SK-N-SH (cell line): ENCODE results near the gene MEPCE.
"Not testable (repeated sequence)": the region's sequence is repeated elsewhere in the genome, so short reads cannot be mapped to it uniquely, and the experiment has no call there.

Experiments
- GATA2 ChIP-seq: sonication (generic); formaldehyde crosslinking; IDR thresholded peaks from 2 replicates; pipeline ENCODE4 v1.5.0; 2020; ENCODE audit warnings: mild to moderate bottlenecking, missing genetic modification reagents
- MAX ChIP-seq: IDR thresholded peaks from 2 replicates; pipeline ENCODE4 v1.4.0; 2012; ENCODE audit warnings: low read depth
- NFIC ChIP-seq: IDR thresholded peaks from 2 replicates; pipeline ENCODE4 v1.4.0; 2012; ENCODE audit warnings: borderline replicate concordance
- POLR2AphosphoS5 ChIP-seq: IDR thresholded peaks from 2 replicates; pipeline ENCODE4 v1.6.1; 2012; ENCODE audit warnings: low read depth, low read length
- SIN3A ChIP-seq: IDR thresholded peaks from 2 replicates; pipeline ENCODE4 v1.6.1; 2012; ENCODE audit warnings: low read depth, mild to moderate bottlenecking, low read length, moderate library complexity, borderline replicate concordance
- USF2 ChIP-seq: fragments of 150-350 bp; IDR thresholded peaks from 2 replicates; pipeline ENCODE4 v1.6.1; 2017; ENCODE audit warnings: antibody characterized with exemption, low read length, low read depth, borderline replicate concordance
- TF ChIP-seq, protein P1 (sequence below): fragments of 200-600 bp; sonication (generic); IDR thresholded peaks from 2 replicates; pipeline ENCODE4 v1.6.1; 2017; ENCODE audit warnings: antibody characterized with exemption, mild to moderate bottlenecking, moderate library complexity

GRCh38 chr7:100438731-100439130 is 9.1 kb downstream of the MEPCE start:
- TF ChIP-seq POLR2AphosphoS5; MAX; SIN3A; NFIC; GATA2 (CRISPR knock-in tag); USF2: not testable (repeated sequence)
- TF ChIP-seq, protein P1, sequence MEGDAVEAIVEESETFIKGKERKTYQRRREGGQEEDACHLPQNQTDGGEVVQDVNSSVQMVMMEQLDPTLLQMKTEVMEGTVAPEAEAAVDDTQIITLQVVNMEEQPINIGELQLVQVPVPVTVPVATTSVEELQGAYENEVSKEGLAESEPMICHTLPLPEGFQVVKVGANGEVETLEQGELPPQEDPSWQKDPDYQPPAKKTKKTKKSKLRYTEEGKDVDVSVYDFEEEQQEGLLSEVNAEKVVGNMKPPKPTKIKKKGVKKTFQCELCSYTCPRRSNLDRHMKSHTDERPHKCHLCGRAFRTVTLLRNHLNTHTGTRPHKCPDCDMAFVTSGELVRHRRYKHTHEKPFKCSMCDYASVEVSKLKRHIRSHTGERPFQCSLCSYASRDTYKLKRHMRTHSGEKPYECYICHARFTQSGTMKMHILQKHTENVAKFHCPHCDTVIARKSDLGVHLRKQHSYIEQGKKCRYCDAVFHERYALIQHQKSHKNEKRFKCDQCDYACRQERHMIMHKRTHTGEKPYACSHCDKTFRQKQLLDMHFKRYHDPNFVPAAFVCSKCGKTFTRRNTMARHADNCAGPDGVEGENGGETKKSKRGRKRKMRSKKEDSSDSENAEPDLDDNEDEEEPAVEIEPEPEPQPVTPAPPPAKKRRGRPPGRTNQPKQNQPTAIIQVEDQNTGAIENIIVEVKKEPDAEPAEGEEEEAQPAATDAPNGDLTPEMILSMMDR, result not testable (repeated sequence)
